Astrocyte (in vitro differentiated cells and primary cell): ENCODE results near the gene OXTR. TPM values are rescaled to one million over a fixed set of nuclear protein-coding genes. Genes with fewer than 3 reads are reported as not detected.

Experiments used
- DNase-seq: peaks from one replicate; pipeline ENCODE4 v3.0.0-alpha.2; 2010; ENCODE audit warnings: low read depth
- FAIRE-seq: peaks from 2 replicates; lab custom pipeline; 2011; peaks lifted over from hg19 to GRCh38; lab: Jason Lieb, UNC
- H2AFZ ChIP-seq: 2 replicates; pipeline ENCODE4 v1.6.0; 2012; ENCODE audit warnings: low read depth, low read length, inconsistent platforms
- H3K27ac ChIP-seq: 2 replicates; pipeline ENCODE4 v1.5.1; 2011; ENCODE audit warnings: low read depth, low read length, inconsistent platforms
- H3K27me3 ChIP-seq: 2 replicates; pipeline ENCODE4 v1.6.0; 2011; ENCODE audit warnings: low read length, inconsistent platforms; ENCODE audit not compliant: insufficient read depth
- H3K36me3 ChIP-seq: 2 replicates; pipeline ENCODE4 v1.5.1; 2011; ENCODE audit warnings: low read length, inconsistent platforms; ENCODE audit not compliant: insufficient read depth
- H3K4me1 ChIP-seq: 2 replicates; pipeline ENCODE4 v1.5.1; 2011; ENCODE audit warnings: low read length, inconsistent platforms; ENCODE audit not compliant: insufficient read depth
- H3K4me2 ChIP-seq: 2 replicates; pipeline ENCODE4 v1.6.0; 2012; ENCODE audit warnings: low read length, inconsistent platforms
- H3K4me3 ChIP-seq: 2 replicates; pipeline ENCODE4 v1.5.1; 2011; ENCODE audit warnings: low read depth, mild to moderate bottlenecking, low read length, inconsistent platforms; ENCODE audit not compliant: insufficient read depth
- H3K79me2 ChIP-seq: 2 replicates; pipeline ENCODE4 v1.6.0; 2012; ENCODE audit warnings: mild to moderate bottlenecking, low read length, inconsistent platforms; ENCODE audit not compliant: insufficient read depth
- H3K9ac ChIP-seq: 2 replicates; pipeline ENCODE4 v1.6.0; 2012; ENCODE audit warnings: mild to moderate bottlenecking, low read length, inconsistent platforms
- H3K9me3 ChIP-seq: 2 replicates; pipeline ENCODE4 v1.5.1; 2012; ENCODE audit warnings: low read depth, mild to moderate bottlenecking, low read length, inconsistent platforms; ENCODE audit not compliant: insufficient read depth
- H4K20me1 ChIP-seq: 2 replicates; pipeline ENCODE4 v1.6.0; 2012; ENCODE audit warnings: low read length, inconsistent platforms; ENCODE audit not compliant: insufficient read depth
- H3K27ac Mint-ChIP-seq: one replicate; pipeline ENCODE4 v1.8.0; 2021; ENCODE audit warnings: mild to moderate bottlenecking, mixed read lengths; ENCODE audit not compliant: unreplicated experiment
- H3K27me3 Mint-ChIP-seq: one replicate; pipeline ENCODE4 v1.8.0; 2021; ENCODE audit warnings: low read depth, mixed read lengths; ENCODE audit not compliant: unreplicated experiment
- H3K36me3 Mint-ChIP-seq: one replicate; pipeline ENCODE4 v1.8.0; 2021; ENCODE audit warnings: low read depth, mixed read lengths; ENCODE audit not compliant: unreplicated experiment
- H3K4me1 Mint-ChIP-seq: one replicate; pipeline ENCODE4 v1.8.0; 2021; ENCODE audit warnings: low read depth, mixed read lengths; ENCODE audit not compliant: unreplicated experiment
- H3K4me3 Mint-ChIP-seq: one replicate; pipeline ENCODE4 v1.8.0; 2021; ENCODE audit warnings: mild to moderate bottlenecking, moderate library complexity, mixed read lengths; ENCODE audit not compliant: unreplicated experiment
- H3K9me3 Mint-ChIP-seq: one replicate; pipeline ENCODE4 v1.8.0; 2021; ENCODE audit warnings: mild to moderate bottlenecking, mixed read lengths; ENCODE audit not compliant: unreplicated experiment
- EZH2 ChIP-seq: IDR thresholded peaks from 2 replicates; pipeline ENCODE4 v1.6.1; 2012; ENCODE audit warnings: mild to moderate bottlenecking, low read length, inconsistent platforms; ENCODE audit not compliant: insufficient read depth
- total RNA-seq: library from RNA; stranded (reverse); gene quantifications from 2 replicates; pipeline ENCODE4 v1.2.1, GENCODE V29; 2021
- TF ChIP-seq, protein P1 (sequence below): IDR thresholded peaks from 2 replicates; pipeline ENCODE4 v1.5.1; 2011; ENCODE audit warnings: low read depth, mild to moderate bottlenecking, inconsistent platforms, low read length, moderate library complexity; ENCODE audit not compliant: insufficient read depth

Gene OXTR
- total RNA-seq, 1 donor from 2014 or later, result 3.0 TPM

DNA sequence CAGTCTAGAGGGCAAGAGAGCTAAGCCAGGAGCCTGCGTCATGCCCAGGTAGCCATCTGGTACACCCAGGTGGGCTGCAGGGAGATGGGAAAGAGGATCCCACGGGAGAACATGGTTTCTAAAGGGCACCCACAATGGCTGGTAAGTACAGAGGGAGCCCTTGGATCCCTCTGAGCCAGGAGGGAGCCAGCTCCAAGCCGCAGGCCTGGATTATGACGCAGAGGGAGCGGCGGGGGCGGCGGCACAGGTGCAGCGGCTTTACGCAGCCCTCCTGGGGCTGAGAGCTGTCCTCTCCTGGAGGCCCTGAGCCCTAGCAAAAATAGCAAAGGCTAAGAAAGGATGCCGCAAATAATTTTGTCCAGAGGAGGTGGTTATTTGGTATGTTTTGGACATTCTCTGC, 33.0 kb downstream of the OXTR start:
- no peak overlapping the region for H3K4me2 ChIP-seq
- FAIRE-seq (no peak), DNase-seq (no peak)
- Mint-ChIP-seq H3K27me3 (peaks cover 10% of the 10 kb centered on the region), H3K9me3 (no peaks in the 10 kb centered on the region), H3K4me3 (no peak overlapping the region), H3K36me3 (no peaks in the 10 kb centered on the region), H3K27ac (no peak overlapping the region), H3K4me1 (peaks cover 15% of the 10 kb centered on the region)
- no peaks in the 10 kb centered on the region for H3K79me2 ChIP-seq
- no peak overlapping the region for H3K9ac ChIP-seq
- no peaks in the 10 kb centered on the region for H3K36me3 ChIP-seq
- TF ChIP-seq, protein P1, sequence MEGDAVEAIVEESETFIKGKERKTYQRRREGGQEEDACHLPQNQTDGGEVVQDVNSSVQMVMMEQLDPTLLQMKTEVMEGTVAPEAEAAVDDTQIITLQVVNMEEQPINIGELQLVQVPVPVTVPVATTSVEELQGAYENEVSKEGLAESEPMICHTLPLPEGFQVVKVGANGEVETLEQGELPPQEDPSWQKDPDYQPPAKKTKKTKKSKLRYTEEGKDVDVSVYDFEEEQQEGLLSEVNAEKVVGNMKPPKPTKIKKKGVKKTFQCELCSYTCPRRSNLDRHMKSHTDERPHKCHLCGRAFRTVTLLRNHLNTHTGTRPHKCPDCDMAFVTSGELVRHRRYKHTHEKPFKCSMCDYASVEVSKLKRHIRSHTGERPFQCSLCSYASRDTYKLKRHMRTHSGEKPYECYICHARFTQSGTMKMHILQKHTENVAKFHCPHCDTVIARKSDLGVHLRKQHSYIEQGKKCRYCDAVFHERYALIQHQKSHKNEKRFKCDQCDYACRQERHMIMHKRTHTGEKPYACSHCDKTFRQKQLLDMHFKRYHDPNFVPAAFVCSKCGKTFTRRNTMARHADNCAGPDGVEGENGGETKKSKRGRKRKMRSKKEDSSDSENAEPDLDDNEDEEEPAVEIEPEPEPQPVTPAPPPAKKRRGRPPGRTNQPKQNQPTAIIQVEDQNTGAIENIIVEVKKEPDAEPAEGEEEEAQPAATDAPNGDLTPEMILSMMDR, result no peak
- TF ChIP-seq EZH2, result no peak
- no peak overlapping the region for H3K4me3 ChIP-seq
- H3K27ac ChIP-seq, result no peak overlapping the region
- H3K9me3 ChIP-seq, result no peaks in the 10 kb centered on the region
- H3K27me3 ChIP-seq, result no peaks in the 10 kb centered on the region
- H3K4me1 ChIP-seq, result peaks cover 18% of the 10 kb centered on the region
- no peak overlapping the region for H2AFZ ChIP-seq
- no peaks in the 10 kb centered on the region for H4K20me1 ChIP-seq

DNA sequence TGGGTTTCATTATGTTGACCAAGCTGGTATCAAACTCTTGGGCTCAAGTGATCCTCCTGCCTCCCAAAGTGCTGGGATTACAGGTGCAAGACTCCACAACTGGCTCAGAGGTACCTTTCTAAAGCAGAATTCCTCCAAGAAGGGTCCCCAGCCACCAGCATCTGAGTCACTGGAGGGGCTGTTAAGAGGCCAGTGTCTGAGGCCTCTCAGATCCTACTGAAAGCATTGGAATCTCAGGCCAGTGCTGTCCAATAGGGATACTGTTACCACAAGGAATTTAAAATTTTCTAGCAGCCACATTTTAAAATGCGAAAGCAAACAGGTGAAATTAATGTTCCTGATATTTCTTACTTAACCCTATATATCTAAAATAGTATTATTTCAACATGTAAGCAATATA, 34.5 kb downstream of the OXTR start:
- Mint-ChIP-seq H3K36me3 (peaks cover 2% of the 10 kb centered on the region), H3K9me3 (peaks cover 2% of the 10 kb centered on the region), H3K27ac (no peak overlapping the region), H3K4me1 (peaks cover 4% of the 10 kb centered on the region), H3K4me3 (no peak overlapping the region), H3K27me3 (peaks cover 10% of the 10 kb centered on the region)
- Histone ChIP-seq H3K4me1 (peaks cover 3% of the 10 kb centered on the region), H3K9me3 (no peaks in the 10 kb centered on the region), H2AFZ (no peak overlapping the region), H4K20me1 (no peaks in the 10 kb centered on the region), H3K9ac (no peak overlapping the region), H3K4me3 (no peak overlapping the region), H3K27ac (no peak overlapping the region), H3K36me3 (no peaks in the 10 kb centered on the region), H3K79me2 (no peaks in the 10 kb centered on the region), H3K4me2 (no peak overlapping the region), H3K27me3 (no peaks in the 10 kb centered on the region)
- TF ChIP-seq, protein P1, result no peak
- no peak for TF ChIP-seq EZH2
- no peak for DNase-seq
- no peak for FAIRE-seq

DNA sequence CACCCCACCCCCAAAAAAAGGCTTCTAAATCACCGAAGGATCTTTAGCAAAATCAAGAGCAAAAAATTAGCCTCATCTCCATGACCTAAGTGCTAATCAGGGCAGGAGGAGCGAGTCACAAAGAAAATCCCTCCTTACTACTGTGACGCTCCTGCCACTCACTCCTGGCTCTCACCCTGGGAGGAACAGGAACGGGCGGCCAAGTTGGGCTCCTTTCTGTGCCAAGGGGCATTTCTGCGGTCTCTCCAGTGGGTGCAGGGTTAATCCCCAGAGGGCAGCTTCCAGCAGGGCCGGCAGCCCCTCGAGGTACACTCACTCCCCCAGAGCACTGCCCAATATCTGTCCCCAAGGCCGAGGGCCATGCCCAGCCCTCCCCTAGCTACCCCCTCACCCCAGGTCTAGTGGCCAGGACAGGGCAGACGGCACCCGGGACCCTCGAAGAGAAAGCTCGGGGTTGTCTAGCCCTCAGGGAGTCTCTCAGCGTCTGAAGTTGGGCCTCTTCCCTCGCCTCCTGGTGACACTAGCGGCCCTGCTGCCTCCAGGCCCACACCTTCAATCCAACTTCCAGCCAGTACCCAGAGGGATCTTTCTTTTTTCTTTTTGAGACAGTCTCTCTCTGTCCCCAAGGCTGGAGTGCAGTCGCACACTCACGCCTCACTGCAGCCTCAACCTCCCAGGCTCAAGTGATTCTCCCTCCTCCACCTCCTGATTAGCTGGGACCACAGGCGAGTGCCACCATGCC, 35.1 kb downstream of the OXTR start:
- peaks cover 2% of the 10 kb centered on the region for H3K4me1 Mint-ChIP-seq
- Histone ChIP-seq H3K4me1 (no peaks in the 10 kb centered on the region), H3K79me2 (no peaks in the 10 kb centered on the region), H4K20me1 (no peaks in the 10 kb centered on the region), H3K9me3 (no peaks in the 10 kb centered on the region), H3K36me3 (no peaks in the 10 kb centered on the region), H3K4me2 (no peak overlapping the region), H2AFZ (no peak overlapping the region), H3K9ac (no peak overlapping the region), H3K4me3 (no peak overlapping the region), H3K27me3 (no peaks in the 10 kb centered on the region), H3K27ac (no peak overlapping the region)
- peak overlapping the region; percentile 53 for H3K27ac Mint-ChIP-seq
- H3K36me3 Mint-ChIP-seq, result peaks cover 2% of the 10 kb centered on the region
- no peak for FAIRE-seq
- no peak for DNase-seq
- H3K9me3 Mint-ChIP-seq, result peaks cover 4% of the 10 kb centered on the region
- H3K27me3 Mint-ChIP-seq, result peaks cover 10% of the 10 kb centered on the region
- no peak for TF ChIP-seq EZH2
- TF ChIP-seq, protein P1, result no peak
- no peak overlapping the region for H3K4me3 Mint-ChIP-seq
